ENCODE data around the gene YAF2.
"Not testable (repeated sequence)": the region's sequence is repeated elsewhere in the genome, so short reads cannot be mapped to it uniquely, and the experiment has no call there.

Gene YAF2

DNA sequence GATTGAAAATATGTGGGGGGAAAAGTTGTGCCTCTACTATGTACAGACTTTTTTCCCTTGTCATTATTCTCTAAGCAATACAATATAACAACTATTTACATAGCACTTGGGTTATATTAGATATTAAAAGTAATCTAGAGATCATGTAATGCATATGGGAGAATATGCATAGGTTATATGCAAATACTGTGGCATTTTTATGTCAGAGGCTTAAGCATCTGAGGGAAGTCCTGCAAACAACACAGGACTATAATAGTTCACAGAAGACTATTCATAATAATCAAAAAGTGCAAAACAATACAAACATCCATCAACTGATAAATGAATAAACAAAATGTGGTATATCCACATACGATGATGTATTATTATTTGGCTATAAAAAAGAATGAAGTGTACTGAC is 33.7 kb downstream of the YAF2 start:
- peak; percentile 36 for FAIRE-seq
- DNase-seq (ENCODE audit: extremely low spot score, insufficient read length, low read depth) = no peak

- no peak for FAIRE-seq
Measured at GRCh38 chr12:42201063-42201462, 37.0 kb downstream of the YAF2 start.

DNA sequence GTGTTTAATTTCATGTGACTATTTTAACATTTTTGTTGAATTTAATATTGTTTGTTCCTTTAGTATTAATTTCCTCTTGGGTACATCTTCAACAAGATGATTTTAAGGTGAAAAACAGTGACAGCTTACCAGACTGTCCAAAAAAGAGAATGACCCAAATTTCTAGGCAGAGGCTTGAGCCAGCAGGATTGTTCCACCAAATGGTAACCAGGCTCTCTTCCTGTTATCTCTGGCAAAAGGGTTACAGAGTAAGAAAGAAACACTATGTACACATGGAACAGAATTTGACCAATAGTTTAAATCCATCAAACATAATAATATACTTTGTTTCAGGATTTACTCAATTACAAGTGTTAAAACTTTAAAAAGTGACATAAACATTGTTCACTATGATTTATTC is 39.0 kb downstream of the YAF2 start:
- DNase-seq (ENCODE audit: extremely low spot score, insufficient read length, low read depth) (no peak), FAIRE-seq (no peak)

More at GRCh38 chr12:42201063-42201462, 37.0 kb downstream of the YAF2 start:
- no peak for DNase-seq (ENCODE audit: extremely low spot score, insufficient read length, low read depth)

DNA sequence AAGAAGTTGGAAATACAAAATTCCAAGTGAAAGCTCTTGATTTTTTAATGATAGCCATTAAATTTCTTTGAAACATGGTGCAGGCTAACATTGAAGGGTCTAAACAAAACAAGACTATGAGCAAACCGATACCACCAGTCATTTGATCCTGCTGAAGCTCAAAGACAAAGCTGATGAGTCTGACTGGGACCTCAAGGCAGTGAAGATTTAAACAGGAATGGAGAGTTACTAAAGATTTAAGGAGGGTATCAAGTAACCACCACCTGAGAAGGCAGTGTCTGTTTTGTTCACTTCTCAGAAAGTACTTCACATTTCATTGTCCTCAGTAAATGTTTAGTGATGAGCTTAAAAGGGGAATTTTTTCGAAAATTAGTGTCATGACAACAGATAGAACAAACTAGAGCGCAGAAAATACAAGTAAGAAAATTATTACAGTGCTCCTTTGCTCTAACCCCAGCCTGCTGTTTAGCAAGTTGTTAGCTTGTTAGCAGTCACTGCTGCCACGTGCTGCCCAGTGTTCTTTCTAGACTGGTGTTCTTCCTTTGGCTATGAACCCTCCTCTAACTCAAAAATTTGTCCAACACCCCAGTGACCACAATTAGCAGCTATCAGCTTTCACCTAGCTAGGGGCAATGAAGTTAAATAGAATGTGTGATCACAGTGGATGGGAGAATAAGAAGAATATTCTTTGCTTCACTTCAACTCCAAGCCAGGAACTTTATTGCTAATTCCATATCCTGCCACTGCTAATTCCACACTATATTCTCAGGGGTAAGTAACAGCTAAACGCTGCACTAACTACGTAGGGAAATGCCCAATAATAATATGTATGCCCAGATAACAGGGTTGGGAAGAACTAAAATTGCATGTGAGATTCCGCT is 41.1 kb downstream of the YAF2 start:
- peak; percentile 33 for FAIRE-seq

DNA sequence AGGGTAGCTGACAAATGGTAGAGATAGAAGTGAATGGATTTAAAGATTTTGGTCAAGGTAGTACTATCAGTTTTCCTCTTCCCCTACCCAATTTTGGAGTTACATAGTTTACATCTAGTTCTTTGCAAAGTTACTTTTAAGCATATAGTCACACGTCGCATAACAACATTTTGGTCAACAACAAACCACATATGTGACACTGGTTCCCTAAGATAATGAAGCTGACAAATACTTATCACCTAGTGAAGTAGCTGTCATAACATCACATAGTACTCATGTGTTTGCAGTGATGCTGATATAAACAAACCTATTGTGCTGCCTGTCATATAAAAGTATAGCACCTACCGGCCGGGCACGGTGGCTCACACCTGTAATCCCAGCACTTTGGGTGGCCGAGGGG is 45.4 kb downstream of the YAF2 start:
- DNase-seq (ENCODE audit: extremely low spot score, insufficient read length, low read depth) (no peak), FAIRE-seq (no peak)

More for the DNA sequence above, 41.1 kb downstream of the YAF2 start:
- DNase-seq (ENCODE audit: extremely low spot score, insufficient read length, low read depth) = no peak

- FAIRE-seq (no peak), DNase-seq (ENCODE audit: extremely low spot score, insufficient read length, low read depth) (no peak)
Measured at GRCh38 chr12:42192258-42192657, 45.8 kb downstream of the YAF2 start.

GRCh38 chr12:42190376-42190775 is 47.7 kb downstream of the YAF2 start:
- FAIRE-seq (no peak), DNase-seq (ENCODE audit: extremely low spot score, insufficient read length, low read depth) (no peak)

- not testable (repeated sequence) for DNase-seq (ENCODE audit: extremely low spot score, insufficient read length, low read depth); FAIRE-seq
Measured at GRCh38 chr12:42188275-42188674, 49.8 kb downstream of the YAF2 start.

- DNase-seq (ENCODE audit: extremely low spot score, insufficient read length, low read depth) (no peak), FAIRE-seq (no peak)
Measured at GRCh38 chr12:42187799-42188198, 50.2 kb downstream of the YAF2 start.

DNA sequence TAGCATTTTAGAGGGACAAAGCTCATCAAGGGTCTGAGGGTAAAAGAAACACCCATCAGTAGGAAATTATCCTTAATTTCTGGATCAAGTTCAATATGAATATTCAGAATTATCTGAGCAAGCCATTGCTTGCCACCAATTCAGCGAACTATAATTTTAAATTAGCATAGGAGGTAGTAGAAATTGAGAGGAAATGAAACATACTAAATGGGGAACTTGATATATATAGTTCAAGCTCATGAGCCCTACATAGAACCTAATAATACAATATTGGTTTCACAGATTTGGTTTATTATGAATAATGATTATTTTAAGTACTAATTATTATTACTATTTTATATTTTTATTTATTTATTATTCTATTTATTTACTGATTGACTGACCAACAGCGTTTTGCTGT is 51.3 kb downstream of the YAF2 start:
- FAIRE-seq (no peak), DNase-seq (ENCODE audit: extremely low spot score, insufficient read length, low read depth) (no peak)

DNA sequence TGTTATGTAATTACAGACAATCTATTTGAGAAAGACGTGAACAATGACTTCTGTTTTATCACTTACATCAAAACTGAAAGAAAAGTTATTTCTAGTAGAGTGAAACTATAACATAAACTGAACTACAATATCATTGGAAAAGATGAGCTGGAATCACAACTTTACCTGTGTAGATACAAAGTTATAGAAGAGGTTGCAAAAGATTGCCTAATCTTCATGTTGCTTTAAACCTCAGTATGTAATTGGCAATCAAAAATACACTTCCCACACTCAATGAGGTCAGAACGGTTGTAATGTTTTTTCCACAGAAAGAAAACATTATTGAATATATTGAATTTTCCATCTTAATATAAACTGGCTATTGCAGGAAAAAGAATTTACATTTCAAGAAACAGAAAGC is 55.7 kb downstream of the YAF2 start:
- no peak for DNase-seq (ENCODE audit: extremely low spot score, insufficient read length, low read depth)
- no peak for FAIRE-seq

DNA sequence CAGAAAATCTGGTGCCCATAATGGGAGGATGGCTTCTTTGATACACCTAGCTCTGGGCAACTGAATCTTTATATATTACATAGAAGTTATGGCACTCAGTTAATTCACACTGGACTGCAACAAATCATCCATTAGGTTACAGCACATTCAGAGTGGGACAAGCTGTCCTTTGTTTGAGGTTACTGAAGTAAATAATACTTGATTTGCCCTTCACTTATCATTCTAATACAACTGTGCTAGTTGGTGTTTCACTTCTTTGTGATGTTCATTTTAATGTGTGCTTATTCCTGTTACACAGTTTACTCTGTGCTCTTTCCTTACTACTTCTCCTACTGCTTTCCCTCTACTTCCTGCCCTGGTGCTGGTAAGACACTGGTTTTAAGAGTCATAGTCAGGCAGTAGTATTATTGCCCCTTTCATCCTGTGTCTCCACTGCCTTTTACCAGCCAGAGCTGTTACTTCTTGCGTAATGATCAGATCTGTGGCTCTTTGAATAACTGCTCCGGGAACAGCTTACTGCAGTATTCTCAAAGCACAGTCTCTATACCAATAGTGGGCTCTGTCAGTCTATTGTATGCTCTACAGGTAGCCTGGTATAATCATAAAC is 57.0 kb downstream of the YAF2 start:
- FAIRE-seq (no peak), DNase-seq (ENCODE audit: extremely low spot score, insufficient read length, low read depth) (no peak)

- no peak for DNase-seq (ENCODE audit: extremely low spot score, insufficient read length, low read depth)
- no peak for FAIRE-seq
Measured at GRCh38 chr12:42178101-42178500, 59.9 kb downstream of the YAF2 start.

GRCh38 chr12:42174978-42175377 is 63.1 kb downstream of the YAF2 start:
- FAIRE-seq (no peak), DNase-seq (ENCODE audit: extremely low spot score, insufficient read length, low read depth) (no peak)

DNA sequence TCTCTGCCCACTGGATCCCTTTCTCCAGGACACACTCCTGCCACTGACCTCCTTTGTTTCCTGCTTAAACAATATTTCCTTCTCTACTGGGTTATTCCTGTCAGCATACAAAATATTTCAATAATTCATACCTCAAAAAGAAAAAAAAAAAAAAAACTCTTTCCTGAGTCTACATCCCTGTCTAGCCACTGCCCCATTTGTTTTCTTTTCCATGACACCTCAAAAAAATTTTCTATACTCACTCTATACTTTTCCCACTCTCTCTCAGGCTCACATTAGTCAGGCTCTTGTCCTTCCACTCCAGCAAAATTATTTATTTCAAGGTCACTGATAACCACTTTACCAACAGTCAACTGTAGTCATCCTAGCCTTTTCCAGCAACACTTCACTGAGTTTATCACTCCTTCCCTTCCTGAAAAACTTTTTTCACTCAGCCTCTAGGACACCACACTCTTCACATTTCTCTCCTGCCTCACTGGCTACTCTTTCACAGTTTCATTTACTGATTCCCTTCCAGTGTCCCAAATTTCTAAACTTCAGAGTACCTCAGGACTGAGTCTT is 64.0 kb downstream of the YAF2 start:
- DNase-seq (ENCODE audit: extremely low spot score, insufficient read length, low read depth) = no peak
- FAIRE-seq = no peak

DNA sequence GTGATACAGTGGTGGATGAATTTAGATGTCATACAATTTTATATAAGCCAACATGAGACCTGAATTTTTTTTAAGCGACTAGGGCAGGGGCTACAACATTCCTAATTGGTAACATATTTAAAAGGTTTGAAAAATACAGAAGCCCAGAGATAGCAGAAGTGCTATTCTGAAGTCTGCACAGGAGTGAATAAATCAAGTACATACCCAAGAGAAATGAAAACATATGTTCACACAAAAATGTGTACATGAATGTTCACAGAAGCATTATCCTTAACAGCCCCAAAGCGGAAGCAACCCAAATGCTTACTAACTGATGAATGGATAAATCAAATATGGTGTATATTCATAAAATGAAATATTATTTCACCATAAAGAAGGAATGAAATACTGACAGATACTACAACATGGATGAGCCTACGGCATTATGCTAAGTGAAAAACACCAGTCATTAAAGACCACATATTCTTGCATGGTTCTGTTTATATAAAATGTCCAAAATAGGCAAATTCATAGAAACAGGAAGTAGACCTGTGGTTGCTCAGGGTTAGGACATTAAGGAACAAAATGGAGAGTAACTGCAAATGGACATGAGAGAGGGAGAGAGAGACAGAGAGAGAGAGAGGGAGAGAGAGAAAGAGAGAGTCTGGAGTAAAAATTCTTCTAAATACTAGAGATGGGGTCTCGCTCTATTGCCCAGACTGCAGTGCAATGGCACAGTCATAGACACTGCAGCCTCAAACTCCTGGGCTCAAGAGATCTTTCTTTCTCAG is 65.4 kb downstream of the YAF2 start:
- no peak for FAIRE-seq
- no peak for DNase-seq (ENCODE audit: extremely low spot score, insufficient read length, low read depth)

DNA sequence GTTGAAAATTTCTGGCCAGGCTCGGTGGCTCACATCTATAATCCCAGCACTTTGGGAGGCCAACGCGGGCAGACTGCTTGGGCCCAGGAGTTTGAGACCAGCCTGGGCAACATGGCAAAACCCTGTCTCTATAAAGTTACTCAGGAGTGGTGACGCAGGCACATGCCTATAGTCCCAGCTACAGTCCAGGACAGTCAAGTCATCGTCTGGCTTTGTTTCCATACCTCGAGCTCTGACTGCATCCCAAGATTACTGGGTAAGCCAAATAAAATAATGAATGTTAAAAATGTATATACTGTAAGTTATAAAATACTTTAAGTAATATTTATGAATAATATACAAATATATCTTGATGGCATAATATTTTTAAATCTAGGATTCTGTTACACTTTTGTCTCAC is 70.3 kb downstream of the YAF2 start:
- DNase-seq (ENCODE audit: extremely low spot score, insufficient read length, low read depth) (no peak), FAIRE-seq (no peak)

DNA sequence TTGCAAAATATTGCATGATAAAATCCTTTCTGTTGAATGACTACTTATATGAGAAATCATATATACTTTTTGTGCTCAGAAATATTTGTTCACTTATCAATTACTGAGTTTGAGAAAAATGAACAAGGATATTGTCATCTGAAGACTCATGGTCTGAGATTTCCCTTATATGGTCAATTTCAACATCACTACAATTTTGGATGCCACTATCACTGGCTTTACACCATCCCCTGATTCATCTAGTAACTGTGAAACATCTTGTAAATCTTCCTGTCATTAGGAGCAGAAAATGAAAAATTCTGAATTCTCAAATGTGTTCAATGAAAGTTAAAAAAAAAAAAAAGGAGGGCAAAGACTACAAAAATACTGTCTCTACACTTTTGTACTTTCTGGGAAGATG is 71.5 kb downstream of the YAF2 start:
- FAIRE-seq (peak; percentile 21), DNase-seq (ENCODE audit: extremely low spot score, insufficient read length, low read depth) (no peak)

DNA sequence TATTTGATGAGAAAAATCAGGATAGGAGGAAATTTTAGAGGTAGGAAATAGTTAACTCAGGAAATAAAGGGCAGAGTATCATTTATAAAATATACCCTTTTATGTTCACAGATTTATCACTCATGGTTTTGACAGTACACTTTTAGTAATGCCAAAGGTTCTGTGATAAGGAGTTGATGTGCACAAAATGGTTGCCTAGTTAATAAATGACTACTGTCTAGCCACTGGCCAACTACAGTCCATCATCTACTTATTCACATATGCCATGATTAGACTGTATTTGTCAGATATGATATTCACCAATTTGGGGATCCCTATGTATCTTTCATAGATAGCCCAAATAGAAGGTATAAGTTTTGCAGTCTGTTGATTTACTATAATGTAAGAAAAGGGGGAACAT is 74.1 kb downstream of the YAF2 start:
- FAIRE-seq (no peak), DNase-seq (ENCODE audit: extremely low spot score, insufficient read length, low read depth) (no peak)

- FAIRE-seq (peak; percentile 45), DNase-seq (ENCODE audit: extremely low spot score, insufficient read length, low read depth) (no peak)
Measured at GRCh38 chr12:42162965-42163364, 75.1 kb downstream of the YAF2 start.

DNA sequence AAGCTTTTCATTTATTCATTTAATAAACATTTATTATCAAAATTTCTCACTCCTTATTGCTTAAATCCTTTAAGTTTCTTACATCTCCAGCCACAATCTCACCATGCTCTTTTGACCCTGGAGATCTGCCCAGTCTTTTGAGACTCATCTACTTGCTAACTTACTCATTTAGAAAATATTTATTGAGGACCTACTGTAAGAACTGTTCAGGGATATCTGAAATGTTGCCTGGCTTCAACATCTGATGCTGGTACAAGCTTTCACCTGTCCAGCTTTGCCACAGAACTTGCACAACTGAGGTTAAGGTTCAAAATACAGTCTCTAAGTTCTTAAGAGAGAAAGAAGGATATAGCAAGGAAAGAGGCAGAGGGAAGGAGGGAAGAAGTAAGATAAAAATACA is 75.9 kb downstream of the YAF2 start:
- DNase-seq (ENCODE audit: extremely low spot score, insufficient read length, low read depth) = no peak
- FAIRE-seq = no peak
